Sigmoid colon (tissue), 7 donors: ENCODE measurements around the gene KRTAP5-3. TPM values are rescaled to one million over a fixed set of nuclear protein-coding genes. Genes with fewer than 3 reads are reported as not detected.

ENCODE experiments used
- DNase-seq: peaks from one replicate; pipeline ENCODE4 v3.0.0-alpha.2; 2019
- H3K27ac ChIP-seq, 4 donors: fragments of 200-600 bp; sonication (generic); one replicate each; pipeline ENCODE4 v1.5.1; 2016 to 2019; ENCODE audit warnings: mild to moderate bottlenecking in 1 of 4
- H3K27me3 ChIP-seq, 3 donors: fragments of 200-600 bp; sonication (generic); one replicate each; pipeline ENCODE4 v1.5.1; 2019; ENCODE audit warnings: mild to moderate bottlenecking in 1 of 3
- H3K36me3 ChIP-seq, 4 donors: fragments of 200-600 bp; sonication (generic); one replicate each; pipeline ENCODE4 v1.5.1; 2016 to 2019
- H3K4me1 ChIP-seq, 4 donors: fragments of 200-600 bp; sonication (generic); one replicate each; pipeline ENCODE4 v1.5.1; 2017 to 2019
- H3K4me3 ChIP-seq, 4 donors: fragments of 200-600 bp; sonication (generic); one replicate each; pipeline ENCODE4 v1.5.1; 2017 to 2019; ENCODE audit warnings: mild to moderate bottlenecking in 2 of 4, moderate library complexity in 1 of 4
- H3K9me3 ChIP-seq, 4 donors: fragments of 200-600 bp in 3 of 4; sonication (generic) in 3 of 4; one replicate each; pipeline versions ENCODE4 v1.5.1 to v1.6.1; 2013 to 2019
- CTCF ChIP-seq, 4 experiments: fragments of 450-650 bp in 3 of 4; fragments of 200-600 bp in 1 of 4; IDR thresholded peaks; one replicate each; pipeline ENCODE4 v1.5.1; 2016 to 2019; ENCODE audit warnings: antibody characterized with exemption in 4 of 4, mild to moderate bottlenecking in 3 of 4, moderate library complexity in 2 of 4
- EP300 ChIP-seq, 4 donors: sonication (generic); formaldehyde crosslinking; IDR thresholded peaks; one replicate each; pipeline ENCODE4 v1.6.1; 2017; ENCODE audit warnings: antibody characterized with exemption in 4 of 4
- POLR2A ChIP-seq, 2 donors: fragments of 450-650 bp; IDR thresholded peaks; one replicate each; pipeline ENCODE4 v1.6.1; 2016; ENCODE audit warnings: antibody characterized with exemption in 2 of 2, mild to moderate bottlenecking in 2 of 2, moderate library complexity in 2 of 2
- POLR2AphosphoS5 ChIP-seq, 4 donors: sonication (generic); formaldehyde crosslinking; IDR thresholded peaks; one replicate each; pipeline ENCODE4 v1.6.1; 2017; ENCODE audit warnings: antibody characterized with exemption in 4 of 4
- WGBS, 2 donors: extraction: QIAGEN DNeasy Blood & Tissue Kit; methylation state at CpG; one replicate each; pipeline ENCODE4 v1.1.7; 2013; 5-methylcytosine and 5-hydroxymethylcytosine counted together
- intact Hi-C: fragments of 100-400 bp; cut with DNase I; formaldehyde crosslinking; loops from one replicate; pipeline ENCODE4 v1.15.1; 2023
- polyA plus RNA-seq, 3 donors: library from polyadenylated mRNA; stranded (reverse); fragments of 200-250 nt; gene quantifications; one replicate each; pipeline ENCODE4 v1.2.3, GENCODE V29; 2013
- total RNA-seq, 4 donors: library from RNA; depleted of rRNA; stranded (reverse); fragments of >200 nt; gene quantifications; one replicate each; pipeline ENCODE4 v1.1.0, GENCODE V29; 2016
- donor health status: healthy with polysubstance abuse.
- donor health status: Bipolar disorder and iron deficiency.
- donor health status: healthy.

Gene KRTAP5-3
- total and polyA plus RNA-seq, 7 donors, result not detected

GRCh38 chr11:1565904-1566247 lies 42.4 kb downstream of the KRTAP5-3 start:
- Histone ChIP-seq H3K27me3 (no peaks in the 10 kb centered on the region), H3K4me1 (peaks cover 0 to 79% (median 57%) of the 10 kb centered on the region in 4 donors), H3K9me3 (no peaks in the 10 kb centered on the region), H3K36me3 (peaks cover 0 to 16% (median 6%) of the 10 kb centered on the region in 4 donors), H3K4me3 (no peak overlapping the region), H3K27ac (peak overlapping the region in 2 of 4 donors; percentile 85 to 99)
- no peak for DNase-seq
- TF ChIP-seq POLR2A (IDR thresholded peaks at IDR 0.05), result no peak
- no peak for TF ChIP-seq EP300 (IDR thresholded peaks at IDR 0.05)
- no peak for TF ChIP-seq CTCF (IDR thresholded peaks at IDR 0.05)
- no peak for TF ChIP-seq POLR2AphosphoS5 (IDR thresholded peaks at IDR 0.05)
- intact Hi-C loops, result no loop called here
- WGBS, 2 donors, result 85 to 92% methylated on average over 5 of the region's 5 CpGs

GRCh38 chr11:1565173-1565903 lies 42.9 kb downstream of the KRTAP5-3 start:
- Histone ChIP-seq H3K27ac (peak overlapping the region; percentile 40 to 99 (median 72)), H3K36me3 (peaks cover 0 to 18% (median 9%) of the 10 kb centered on the region in 4 donors), H3K4me1 (peaks cover 0 to 77% (median 54%) of the 10 kb centered on the region in 4 donors), H3K9me3 (no peaks in the 10 kb centered on the region), H3K4me3 (no peak overlapping the region), H3K27me3 (no peaks in the 10 kb centered on the region)
- peak; percentile 62 for DNase-seq
- WGBS, 2 donors, result 85 to 86% methylated on average over 28 of the region's 28 CpGs
- intact Hi-C loops, result no loop called here
- TF ChIP-seq POLR2A (IDR thresholded peaks at IDR 0.05), result no peak
- no peak for TF ChIP-seq CTCF (IDR thresholded peaks at IDR 0.05)
- no peak for TF ChIP-seq POLR2AphosphoS5 (IDR thresholded peaks at IDR 0.05)
- no peak for TF ChIP-seq EP300 (IDR thresholded peaks at IDR 0.05)

GRCh38 chr11:1564535-1565172 lies 43.6 kb downstream of the KRTAP5-3 start:
- peak overlapping the region; percentile 40 to 99 (median 72) for H3K27ac ChIP-seq
- intact Hi-C loops, result no loop called here
- no peaks in the 10 kb centered on the region for H3K27me3 ChIP-seq
- H3K4me1 ChIP-seq, result peaks cover 0 to 77% (median 54%) of the 10 kb centered on the region in 4 donors
- 36 to 39% methylated on average over 16 of the region's 16 CpGs for WGBS, 2 donors
- H3K36me3 ChIP-seq, result peaks cover 0 to 21% (median 9%) of the 10 kb centered on the region in 4 donors
- DNase-seq, result peak; percentile 92
- no peak for TF ChIP-seq POLR2A (IDR thresholded peaks at IDR 0.05)
- no peak for TF ChIP-seq EP300 (IDR thresholded peaks at IDR 0.05)
- no peak for TF ChIP-seq CTCF (IDR thresholded peaks at IDR 0.05)
- peak in 2 of 4 donors; percentile 32 to 75 for TF ChIP-seq POLR2AphosphoS5 (IDR thresholded peaks at IDR 0.05)
- H3K9me3 ChIP-seq, result no peaks in the 10 kb centered on the region
- peak overlapping the region in 1 of 4 donors; percentile 13 for H3K4me3 ChIP-seq

- Histone ChIP-seq H3K27ac (peak overlapping the region in 3 of 4 donors; percentile 60 to 99 (median 85)), H3K4me3 (peak overlapping the region in 1 of 4 donors; percentile 13), H3K27me3 (no peaks in the 10 kb centered on the region), H3K36me3 (peaks cover 0 to 21% (median 9%) of the 10 kb centered on the region in 4 donors), H3K9me3 (no peaks in the 10 kb centered on the region), H3K4me1 (peaks cover 0 to 77% (median 58%) of the 10 kb centered on the region in 4 donors)
- TF ChIP-seq EP300 (IDR thresholded peaks at IDR 0.05), result no peak
- no peak for TF ChIP-seq POLR2A (IDR thresholded peaks at IDR 0.05)
- no peak for TF ChIP-seq CTCF (IDR thresholded peaks at IDR 0.05)
- TF ChIP-seq POLR2AphosphoS5 (IDR thresholded peaks at IDR 0.05), result no peak
- WGBS, 2 donors, result 81 to 83% methylated on average over 29 of the region's 29 CpGs
- DNase-seq, result no peak
- intact Hi-C loops, result no loop called here
Measured at GRCh38 chr11:1563697-1564534, 44.3 kb downstream of the KRTAP5-3 start.
